Fibroblast of lung (primary cell): ENCODE data around the gene DHFR.

Experiments used
- EZH2 ChIP-seq: IDR thresholded peaks from 2 replicates; pipeline ENCODE4 v1.5.1; 2012; ENCODE audit warnings: low read length, control low read depth, mild to moderate bottlenecking; ENCODE audit errors: missing control alignments
- TF ChIP-seq, protein P1 (sequence below), 2 donors: IDR thresholded peaks in 1 of 2; conservative IDR thresholded peaks in 1 of 2; 1 replicate in 1 of 2; 2 replicates in 1 of 2; pipeline ENCODE4 v1.5.1; 2011 to 2012; ENCODE audit warnings: low read length in 2 of 2, control low read depth in 1 of 2, inconsistent platforms in 1 of 2, low read depth in 1 of 2, mild to moderate bottlenecking in 1 of 2

DNA sequence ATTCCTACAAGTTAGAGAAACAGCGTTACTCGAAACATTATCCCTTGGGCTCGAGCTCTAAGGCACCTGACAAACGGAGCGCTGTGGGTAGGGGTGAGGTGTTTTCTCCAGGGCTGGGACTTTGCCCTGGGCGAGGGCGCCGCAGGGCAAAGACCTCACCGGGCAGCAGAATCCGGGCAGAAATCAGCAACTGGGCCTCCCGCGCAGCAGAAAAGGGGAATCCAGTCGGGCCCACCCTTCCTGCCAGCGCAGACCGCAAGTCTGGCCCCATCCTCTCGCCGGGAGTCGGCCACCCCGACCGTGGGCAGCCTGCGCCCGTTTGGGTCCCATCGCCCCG lies 761 bp downstream of the DHFR start:
- TF ChIP-seq, protein P1, sequence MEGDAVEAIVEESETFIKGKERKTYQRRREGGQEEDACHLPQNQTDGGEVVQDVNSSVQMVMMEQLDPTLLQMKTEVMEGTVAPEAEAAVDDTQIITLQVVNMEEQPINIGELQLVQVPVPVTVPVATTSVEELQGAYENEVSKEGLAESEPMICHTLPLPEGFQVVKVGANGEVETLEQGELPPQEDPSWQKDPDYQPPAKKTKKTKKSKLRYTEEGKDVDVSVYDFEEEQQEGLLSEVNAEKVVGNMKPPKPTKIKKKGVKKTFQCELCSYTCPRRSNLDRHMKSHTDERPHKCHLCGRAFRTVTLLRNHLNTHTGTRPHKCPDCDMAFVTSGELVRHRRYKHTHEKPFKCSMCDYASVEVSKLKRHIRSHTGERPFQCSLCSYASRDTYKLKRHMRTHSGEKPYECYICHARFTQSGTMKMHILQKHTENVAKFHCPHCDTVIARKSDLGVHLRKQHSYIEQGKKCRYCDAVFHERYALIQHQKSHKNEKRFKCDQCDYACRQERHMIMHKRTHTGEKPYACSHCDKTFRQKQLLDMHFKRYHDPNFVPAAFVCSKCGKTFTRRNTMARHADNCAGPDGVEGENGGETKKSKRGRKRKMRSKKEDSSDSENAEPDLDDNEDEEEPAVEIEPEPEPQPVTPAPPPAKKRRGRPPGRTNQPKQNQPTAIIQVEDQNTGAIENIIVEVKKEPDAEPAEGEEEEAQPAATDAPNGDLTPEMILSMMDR (conservative IDR thresholded peaks at IDR 0.05 in 1 of 2, IDR thresholded peaks at IDR 0.05 in 1 of 2; ENCODE audit: low read depth in 1 of 2, low read length in 2 of 2) = no peak
- no peak for TF ChIP-seq EZH2
